ENCODE results near the gene SPIRE1. TPM values are rescaled to one million over a fixed set of nuclear protein-coding genes. Genes with fewer than 3 reads are reported as not detected.

The SPIRE1 gene
- polyA plus RNA-seq, 4 donors, result 1.6 to 4.0 (median 2.1) TPM

GRCh38 chr18:12586956-12587355 is 71.0 kb downstream of the SPIRE1 start:
- 65 to 80% (median 73%) methylated on average over 1 of the region's 1 CpG for WGBS, 3 donors
- Histone ChIP-seq H3K4me1 (ENCODE audit: control insufficient read depth in 3 of 3, insufficient read depth in 2 of 3, low read depth in 1 of 3, low read length in 2 of 3) (no peaks in the 10 kb centered on the region), H3K27me3 (ENCODE audit: control insufficient read depth in 3 of 3, insufficient read depth in 3 of 3, low read length in 3 of 3) (no peaks in the 10 kb centered on the region), H3K36me3 (ENCODE audit: control insufficient read depth in 3 of 3, insufficient read depth in 2 of 3, low read depth in 1 of 3, low read length in 3 of 3) (no peaks in the 10 kb centered on the region), H3K9me3 (ENCODE audit: control insufficient read depth in 2 of 2, insufficient read depth in 1 of 2, low read depth in 1 of 2, low read length in 1 of 2) (no peaks in the 10 kb centered on the region), H3K4me3 (ENCODE audit: low read depth in 1 of 3, low read length in 3 of 3) (no peak overlapping the region), H3K27ac (ENCODE audit: low read depth in 1 of 3, low read length in 2 of 3) (no peak overlapping the region)
- FAIRE-seq, result no peak
- DNase-seq, result no peak

- H3K27me3 ChIP-seq (ENCODE audit: control insufficient read depth in 3 of 3, insufficient read depth in 3 of 3, low read length in 3 of 3), result no peaks in the 10 kb centered on the region
- no peaks in the 10 kb centered on the region for H3K4me1 ChIP-seq (ENCODE audit: control insufficient read depth in 3 of 3, insufficient read depth in 2 of 3, low read depth in 1 of 3, low read length in 2 of 3)
- H3K9me3 ChIP-seq (ENCODE audit: control insufficient read depth in 2 of 2, insufficient read depth in 1 of 2, low read depth in 1 of 2, low read length in 1 of 2), result no peaks in the 10 kb centered on the region
- WGBS, 3 donors, result 94 to 100% (median 95%) methylated on average over 1 of the region's 1 CpG
- no peak for DNase-seq
- H3K27ac ChIP-seq (ENCODE audit: low read depth in 1 of 3, low read length in 2 of 3), result no peak overlapping the region
- no peak overlapping the region for H3K4me3 ChIP-seq (ENCODE audit: low read depth in 1 of 3, low read length in 3 of 3)
- FAIRE-seq, result no peak
- H3K36me3 ChIP-seq (ENCODE audit: control insufficient read depth in 3 of 3, insufficient read depth in 2 of 3, low read depth in 1 of 3, low read length in 3 of 3), result no peaks in the 10 kb centered on the region
Measured at GRCh38 chr18:12585218-12585617, 72.7 kb downstream of the SPIRE1 start.

- no peaks in the 10 kb centered on the region for H3K27me3 ChIP-seq (ENCODE audit: control insufficient read depth in 3 of 3, insufficient read depth in 3 of 3, low read length in 3 of 3)
- H3K27ac ChIP-seq (ENCODE audit: low read depth in 1 of 3, low read length in 2 of 3), result no peak overlapping the region
- 69 to 86% (median 75%) methylated on average over 9 of the region's 9 CpGs for WGBS, 3 donors
- no peaks in the 10 kb centered on the region for H3K4me1 ChIP-seq (ENCODE audit: control insufficient read depth in 3 of 3, insufficient read depth in 2 of 3, low read depth in 1 of 3, low read length in 2 of 3)
- DNase-seq (peak in 1 of 2 donors; percentile 16), FAIRE-seq (no peak)
- H3K4me3 ChIP-seq (ENCODE audit: low read depth in 1 of 3, low read length in 3 of 3), result no peak overlapping the region
- no peaks in the 10 kb centered on the region for H3K9me3 ChIP-seq (ENCODE audit: control insufficient read depth in 2 of 2, insufficient read depth in 1 of 2, low read depth in 1 of 2, low read length in 1 of 2)
- H3K36me3 ChIP-seq (ENCODE audit: control insufficient read depth in 3 of 3, insufficient read depth in 2 of 3, low read depth in 1 of 3, low read length in 3 of 3), result no peaks in the 10 kb centered on the region
Measured at GRCh38 chr18:12580630-12581342, 77.1 kb downstream of the SPIRE1 start.

GRCh38 chr18:12579775-12580174 is 78.1 kb downstream of the SPIRE1 start:
- no peaks in the 10 kb centered on the region for H3K4me1 ChIP-seq (ENCODE audit: control insufficient read depth in 3 of 3, insufficient read depth in 2 of 3, low read depth in 1 of 3, low read length in 2 of 3)
- H3K27ac ChIP-seq (ENCODE audit: low read depth in 1 of 3, low read length in 2 of 3), result no peak overlapping the region
- DNase-seq (no peak), FAIRE-seq (no peak)
- no peak overlapping the region for H3K4me3 ChIP-seq (ENCODE audit: low read depth in 1 of 3, low read length in 3 of 3)
- no peaks in the 10 kb centered on the region for H3K9me3 ChIP-seq (ENCODE audit: control insufficient read depth in 2 of 2, insufficient read depth in 1 of 2, low read depth in 1 of 2, low read length in 1 of 2)
- 63 to 83% (median 64%) methylated on average over 2 of the region's 2 CpGs for WGBS, 3 donors
- no peaks in the 10 kb centered on the region for H3K36me3 ChIP-seq (ENCODE audit: control insufficient read depth in 3 of 3, insufficient read depth in 2 of 3, low read depth in 1 of 3, low read length in 3 of 3)
- H3K27me3 ChIP-seq (ENCODE audit: control insufficient read depth in 3 of 3, insufficient read depth in 3 of 3, low read length in 3 of 3), result no peaks in the 10 kb centered on the region

GRCh38 chr18:12577848-12578247 is 80.1 kb downstream of the SPIRE1 start:
- 97 to 100% (median 100%) methylated on average over 1 of the region's 1 CpG for WGBS, 3 donors
- DNase-seq (no peak), FAIRE-seq (no peak)
- no peak overlapping the region for H3K27ac ChIP-seq (ENCODE audit: low read depth in 1 of 3, low read length in 2 of 3)
- H3K36me3 ChIP-seq (ENCODE audit: control insufficient read depth in 3 of 3, insufficient read depth in 2 of 3, low read depth in 1 of 3, low read length in 3 of 3), result no peaks in the 10 kb centered on the region
- no peaks in the 10 kb centered on the region for H3K4me1 ChIP-seq (ENCODE audit: control insufficient read depth in 3 of 3, insufficient read depth in 2 of 3, low read depth in 1 of 3, low read length in 2 of 3)
- H3K9me3 ChIP-seq (ENCODE audit: control insufficient read depth in 2 of 2, insufficient read depth in 1 of 2, low read depth in 1 of 2, low read length in 1 of 2), result no peaks in the 10 kb centered on the region
- H3K4me3 ChIP-seq (ENCODE audit: low read depth in 1 of 3, low read length in 3 of 3), result no peak overlapping the region
- no peaks in the 10 kb centered on the region for H3K27me3 ChIP-seq (ENCODE audit: control insufficient read depth in 3 of 3, insufficient read depth in 3 of 3, low read length in 3 of 3)

GRCh38 chr18:12574494-12575185 is 83.3 kb downstream of the SPIRE1 start:
- DNase-seq (no peak), FAIRE-seq (no peak)
- WGBS, 3 donors, result 14 to 61% (median 33%) methylated on average over 2 of the region's 2 CpGs
- Histone ChIP-seq H3K27ac (ENCODE audit: low read depth in 1 of 3, low read length in 2 of 3) (no peak overlapping the region), H3K36me3 (ENCODE audit: control insufficient read depth in 3 of 3, insufficient read depth in 2 of 3, low read depth in 1 of 3, low read length in 3 of 3) (no peaks in the 10 kb centered on the region), H3K4me1 (ENCODE audit: control insufficient read depth in 3 of 3, insufficient read depth in 2 of 3, low read depth in 1 of 3, low read length in 2 of 3) (no peaks in the 10 kb centered on the region), H3K4me3 (ENCODE audit: low read depth in 1 of 3, low read length in 3 of 3) (no peak overlapping the region), H3K9me3 (ENCODE audit: control insufficient read depth in 2 of 2, insufficient read depth in 1 of 2, low read depth in 1 of 2, low read length in 1 of 2) (no peaks in the 10 kb centered on the region), H3K27me3 (ENCODE audit: control insufficient read depth in 3 of 3, insufficient read depth in 3 of 3, low read length in 3 of 3) (no peaks in the 10 kb centered on the region)

- WGBS, 3 donors, result 54 to 77% (median 54%) methylated on average over 2 of the region's 2 CpGs
- Histone ChIP-seq H3K36me3 (ENCODE audit: control insufficient read depth in 3 of 3, insufficient read depth in 2 of 3, low read depth in 1 of 3, low read length in 3 of 3) (no peaks in the 10 kb centered on the region), H3K4me1 (ENCODE audit: control insufficient read depth in 3 of 3, insufficient read depth in 2 of 3, low read depth in 1 of 3, low read length in 2 of 3) (no peaks in the 10 kb centered on the region), H3K27ac (ENCODE audit: low read depth in 1 of 3, low read length in 2 of 3) (peak overlapping the region in 1 of 3 donors; percentile 21), H3K4me3 (ENCODE audit: low read depth in 1 of 3, low read length in 3 of 3) (no peak overlapping the region), H3K27me3 (ENCODE audit: control insufficient read depth in 3 of 3, insufficient read depth in 3 of 3, low read length in 3 of 3) (no peaks in the 10 kb centered on the region), H3K9me3 (ENCODE audit: control insufficient read depth in 2 of 2, insufficient read depth in 1 of 2, low read depth in 1 of 2, low read length in 1 of 2) (no peaks in the 10 kb centered on the region)
- FAIRE-seq (no peak), DNase-seq (peak in 1 of 2 donors; percentile 64)
Measured at GRCh38 chr18:12571630-12572029, 86.3 kb downstream of the SPIRE1 start.

GRCh38 chr18:12569791-12570190 is 88.1 kb downstream of the SPIRE1 start:
- H3K9me3 ChIP-seq (ENCODE audit: control insufficient read depth in 2 of 2, insufficient read depth in 1 of 2, low read depth in 1 of 2, low read length in 1 of 2), result no peaks in the 10 kb centered on the region
- H3K36me3 ChIP-seq (ENCODE audit: control insufficient read depth in 3 of 3, insufficient read depth in 2 of 3, low read depth in 1 of 3, low read length in 3 of 3), result no peaks in the 10 kb centered on the region
- DNase-seq (no peak), FAIRE-seq (no peak)
- no peak overlapping the region for H3K4me3 ChIP-seq (ENCODE audit: low read depth in 1 of 3, low read length in 3 of 3)
- no peaks in the 10 kb centered on the region for H3K4me1 ChIP-seq (ENCODE audit: control insufficient read depth in 3 of 3, insufficient read depth in 2 of 3, low read depth in 1 of 3, low read length in 2 of 3)
- H3K27ac ChIP-seq (ENCODE audit: low read depth in 1 of 3, low read length in 2 of 3), result no peak overlapping the region
- WGBS, 3 donors, result 38 to 50% (median 47%) methylated on average over 2 of the region's 2 CpGs
- H3K27me3 ChIP-seq (ENCODE audit: control insufficient read depth in 3 of 3, insufficient read depth in 3 of 3, low read length in 3 of 3), result no peaks in the 10 kb centered on the region

Data from small intestine (tissue), 7 donors.